SK-N-SH treated with all-trans-retinoic acid at 6 μM for 48 hours (cell line): Measurements from ENCODE around the gene ACADVL.

ENCODE experiments used
- ATAC-seq: fragments of 200-7000 bp; cut with Tn5 transposase; 3 replicates; pipeline ENCODE4 v1.9.1; 2020; ENCODE audit warnings: mild to moderate bottlenecking, moderate library complexity
- ARNTL ChIP-seq: fragments of 450-650 bp; formaldehyde crosslinking; IDR thresholded peaks from 2 replicates; pipeline ENCODE4 v1.5.0; 2020; ENCODE audit warnings: low read depth, mild to moderate bottlenecking, moderate library complexity, borderline replicate concordance
- BACH2 ChIP-seq: fragments of 250-450 bp; sonication (Bioruptor Pico); IDR thresholded peaks from 2 replicates; pipeline ENCODE4 v1.9.0; 2021; ENCODE audit warnings: mild to moderate bottlenecking, borderline replicate concordance
- ESRRG ChIP-seq: fragments of 250-450 bp; sonication (Bioruptor Pico); IDR thresholded peaks from 2 replicates; pipeline ENCODE4 v1.6.1; 2021; ENCODE audit warnings: mild to moderate bottlenecking
- GLIS3 ChIP-seq: fragments of 250-450 bp; sonication (Bioruptor Pico); IDR thresholded peaks from 2 replicates; pipeline ENCODE4 v1.5.0; 2020; ENCODE audit warnings: mild to moderate bottlenecking, moderate library complexity
- ISL1 ChIP-seq: fragments of 250-450 bp; sonication (Bioruptor Pico); IDR thresholded peaks from 2 replicates; pipeline ENCODE4 v2.1.2; 2022; ENCODE audit warnings: mild to moderate bottlenecking, moderate library complexity
- OSR1 ChIP-seq: fragments of 250-450 bp; sonication (Bioruptor Pico); IDR thresholded peaks from 2 replicates; pipeline ENCODE4 v1.8.0; 2022; ENCODE audit warnings: moderate library complexity, mild to moderate bottlenecking, inconsistent platforms
- RARB ChIP-seq: fragments of 250-450 bp; sonication (Bioruptor Pico); IDR thresholded peaks from 2 replicates; pipeline ENCODE4 v1.8.0; 2021; ENCODE audit warnings: mild to moderate bottlenecking, moderate library complexity
- SNAI2 ChIP-seq: fragments of 250-450 bp; sonication (Bioruptor Pico); IDR thresholded peaks from 2 replicates; pipeline ENCODE4 v1.5.0; 2020; ENCODE audit warnings: mild to moderate bottlenecking, moderate library complexity
- TCF4 ChIP-seq: fragments of 250-450 bp; sonication (Bioruptor Pico); IDR thresholded peaks from 2 replicates; pipeline ENCODE4 v1.8.0; 2021; ENCODE audit warnings: mild to moderate bottlenecking, moderate library complexity, borderline replicate concordance
- TOX ChIP-seq: fragments of 250-450 bp; sonication (Bioruptor Pico); IDR thresholded peaks from 2 replicates; pipeline ENCODE4 v1.8.0; 2021; ENCODE audit warnings: mild to moderate bottlenecking, moderate library complexity, borderline replicate concordance
- ZFP3 ChIP-seq: fragments of 250-450 bp; sonication (Bioruptor Pico); IDR thresholded peaks from 2 replicates; pipeline ENCODE4 v1.5.0; 2020; ENCODE audit warnings: mild to moderate bottlenecking, moderate library complexity
- ZFP30 ChIP-seq: fragments of 450-650 bp; formaldehyde crosslinking; IDR thresholded peaks from 2 replicates; pipeline ENCODE4 v1.5.0; 2022; ENCODE audit warnings: mild to moderate bottlenecking, moderate library complexity
- ZNF565 ChIP-seq: fragments of 450-650 bp; formaldehyde crosslinking; conservative IDR thresholded peaks from 2 replicates; pipeline ENCODE4 v1.5.0; 2020; ENCODE audit warnings: low read depth, mild to moderate bottlenecking, moderate library complexity
- ZNF70 ChIP-seq: fragments of 450-650 bp; formaldehyde crosslinking; IDR thresholded peaks from 2 replicates; pipeline ENCODE4 v1.5.0; 2020; ENCODE audit warnings: mild to moderate bottlenecking, moderate library complexity
- ZNF8 ChIP-seq: fragments of 450-650 bp; formaldehyde crosslinking; IDR thresholded peaks from 2 replicates; pipeline ENCODE4 v1.5.0; 2020; ENCODE audit warnings: mild to moderate bottlenecking, moderate library complexity
- TF ChIP-seq, protein P1 (sequence below): fragments of 250-450 bp; sonication (Bioruptor Pico); IDR thresholded peaks from 2 replicates; pipeline ENCODE4 v1.5.1; 2020; ENCODE audit warnings: low read depth, mild to moderate bottlenecking, moderate library complexity
- TF ChIP-seq, protein P2 (sequence below): fragments of 250-450 bp; sonication (Bioruptor Pico); IDR thresholded peaks from 2 replicates; pipeline ENCODE4 v1.8.0; 2021; ENCODE audit warnings: low read depth, mild to moderate bottlenecking, moderate library complexity, borderline replicate concordance
- TF ChIP-seq, protein P3 (sequence below): fragments of 250-450 bp; sonication (Bioruptor Pico); IDR thresholded peaks from 2 replicates; pipeline ENCODE4 v1.8.0; 2020; ENCODE audit warnings: mild to moderate bottlenecking, moderate library complexity, borderline replicate concordance
- TF ChIP-seq, protein P4 (sequence below): fragments of 250-450 bp; sonication (Bioruptor Pico); IDR thresholded peaks from 2 replicates; pipeline ENCODE4 v1.5.0; 2020; ENCODE audit warnings: mild to moderate bottlenecking, moderate library complexity

ACADVL gene

DNA sequence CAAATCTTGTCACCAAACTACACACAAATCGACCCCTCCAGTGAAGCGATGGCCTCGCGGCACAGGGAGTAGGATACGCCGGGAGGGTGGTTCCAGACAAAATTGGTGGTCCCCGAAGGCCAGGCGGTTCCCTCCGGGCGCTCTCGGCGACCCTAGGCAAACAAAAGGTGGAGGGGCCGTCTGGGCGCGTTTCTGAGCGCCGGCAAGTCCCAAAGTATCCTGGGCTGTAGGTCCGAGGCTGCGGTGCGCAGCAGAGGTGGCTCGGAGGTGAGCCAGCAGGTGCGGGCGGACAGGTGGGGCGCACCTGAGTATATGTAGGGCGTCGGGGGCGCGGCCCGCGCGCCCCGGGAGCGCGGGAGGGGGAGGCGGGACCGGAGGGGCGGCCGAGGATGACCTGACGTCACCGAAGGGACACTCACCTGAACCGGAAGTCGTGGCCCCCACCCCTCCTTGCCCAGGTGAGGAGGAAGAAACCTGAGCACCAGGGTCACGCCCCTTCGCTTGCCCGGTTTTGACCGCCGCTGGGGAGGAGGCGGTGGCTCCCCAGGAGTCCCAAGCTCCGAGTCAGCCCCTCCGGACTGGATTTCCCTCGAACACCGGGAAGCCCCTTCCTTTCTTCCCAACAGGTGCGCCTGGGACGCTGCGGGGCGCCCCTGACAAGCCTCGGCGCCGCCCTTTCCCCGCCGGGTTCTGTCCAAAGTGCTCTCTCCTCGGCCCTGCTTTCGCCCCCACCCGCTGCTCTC, 42.6 kb downstream of the ACADVL start, which contains the start of gene CLDN7:
TSS of gene CLDN7 (minus strand) at position 287 of the 743 bp plus-strand sequence. CDS start 435 bp downstream, outside the sequence.
- no peak for TF ChIP-seq GLIS3
- TF ChIP-seq, protein P1, sequence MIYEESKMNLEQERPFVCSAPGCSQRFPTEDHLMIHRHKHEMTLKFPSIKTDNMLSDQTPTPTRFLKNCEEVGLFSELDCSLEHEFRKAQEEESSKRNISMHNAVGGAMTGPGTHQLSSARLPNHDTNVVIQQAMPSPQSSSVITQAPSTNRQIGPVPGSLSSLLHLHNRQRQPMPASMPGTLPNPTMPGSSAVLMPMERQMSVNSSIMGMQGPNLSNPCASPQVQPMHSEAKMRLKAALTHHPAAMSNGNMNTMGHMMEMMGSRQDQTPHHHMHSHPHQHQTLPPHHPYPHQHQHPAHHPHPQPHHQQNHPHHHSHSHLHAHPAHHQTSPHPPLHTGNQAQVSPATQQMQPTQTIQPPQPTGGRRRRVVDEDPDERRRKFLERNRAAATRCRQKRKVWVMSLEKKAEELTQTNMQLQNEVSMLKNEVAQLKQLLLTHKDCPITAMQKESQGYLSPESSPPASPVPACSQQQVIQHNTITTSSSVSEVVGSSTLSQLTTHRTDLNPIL (CRISPR knock-in tag): no peak
- no peak for TF ChIP-seq RARB (CRISPR knock-in tag)
- ATAC-seq: no peak

DNA sequence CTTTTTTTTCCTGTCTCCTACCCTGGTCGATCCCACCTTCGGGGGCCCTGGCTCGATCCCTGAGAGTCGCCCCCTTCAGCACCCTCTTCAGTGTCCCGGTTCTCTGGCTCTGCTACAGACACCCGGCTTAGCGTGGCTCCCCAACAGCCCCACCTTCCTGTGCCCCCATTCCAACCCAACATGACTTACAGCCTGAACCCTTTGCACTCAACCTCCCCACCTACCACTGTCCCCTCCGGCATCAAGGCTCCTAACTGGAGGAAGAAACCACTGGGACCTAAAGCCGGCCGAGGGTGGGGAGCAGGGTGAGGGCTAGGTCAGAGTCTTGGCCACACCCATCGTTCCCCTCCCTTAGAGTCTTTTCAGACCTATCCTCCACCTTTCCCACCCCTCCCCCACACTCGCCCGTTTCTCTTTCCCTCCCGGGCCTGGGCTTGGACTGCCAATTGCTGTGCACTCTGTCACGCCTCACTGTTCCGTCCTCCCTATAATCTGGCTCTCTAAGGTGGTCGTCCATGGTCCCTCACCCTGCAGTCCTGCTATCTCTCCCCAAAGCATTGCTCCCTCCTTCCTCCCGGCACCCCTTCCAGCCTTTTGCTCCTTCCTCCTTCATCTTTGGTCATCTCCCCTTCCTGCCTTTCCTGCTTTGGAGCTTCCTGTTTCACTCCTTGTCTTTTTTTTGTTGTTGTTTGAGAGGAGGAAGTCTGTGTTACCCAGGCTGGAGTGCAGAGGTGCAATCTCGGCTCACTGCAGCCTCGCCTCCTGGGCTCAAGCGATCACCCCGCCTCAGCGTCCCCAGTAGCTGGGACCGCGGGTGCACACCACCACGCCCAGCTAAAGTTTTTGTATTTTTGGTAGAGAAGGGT, 43.4 kb downstream of the ACADVL start:
- TF ChIP-seq OSR1 (CRISPR knock-in tag): no peak
- no peak for TF ChIP-seq ESRRG (CRISPR knock-in tag)
- TF ChIP-seq ZFP30: no peak
- TF ChIP-seq, protein P2, sequence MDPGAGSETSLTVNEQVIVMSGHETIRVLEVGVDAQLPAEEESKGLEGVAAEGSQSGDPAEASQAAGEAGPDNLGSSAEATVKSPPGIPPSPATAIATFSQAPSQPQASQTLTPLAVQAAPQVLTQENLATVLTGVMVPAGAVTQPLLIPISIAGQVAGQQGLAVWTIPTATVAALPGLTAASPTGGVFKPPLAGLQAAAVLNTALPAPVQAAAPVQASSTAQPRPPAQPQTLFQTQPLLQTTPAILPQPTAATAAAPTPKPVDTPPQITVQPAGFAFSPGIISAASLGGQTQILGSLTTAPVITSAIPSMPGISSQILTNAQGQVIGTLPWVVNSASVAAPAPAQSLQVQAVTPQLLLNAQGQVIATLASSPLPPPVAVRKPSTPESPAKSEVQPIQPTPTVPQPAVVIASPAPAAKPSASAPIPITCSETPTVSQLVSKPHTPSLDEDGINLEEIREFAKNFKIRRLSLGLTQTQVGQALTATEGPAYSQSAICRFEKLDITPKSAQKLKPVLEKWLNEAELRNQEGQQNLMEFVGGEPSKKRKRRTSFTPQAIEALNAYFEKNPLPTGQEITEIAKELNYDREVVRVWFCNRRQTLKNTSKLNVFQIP (CRISPR knock-in tag): no peak
- no peak for TF ChIP-seq ZNF565 (CRISPR knock-in tag)
- TF ChIP-seq TCF4 (CRISPR knock-in tag): no peak
- TF ChIP-seq TOX: no peak
- TF ChIP-seq, protein P1 (CRISPR knock-in tag): no peak
- TF ChIP-seq, protein P3, sequence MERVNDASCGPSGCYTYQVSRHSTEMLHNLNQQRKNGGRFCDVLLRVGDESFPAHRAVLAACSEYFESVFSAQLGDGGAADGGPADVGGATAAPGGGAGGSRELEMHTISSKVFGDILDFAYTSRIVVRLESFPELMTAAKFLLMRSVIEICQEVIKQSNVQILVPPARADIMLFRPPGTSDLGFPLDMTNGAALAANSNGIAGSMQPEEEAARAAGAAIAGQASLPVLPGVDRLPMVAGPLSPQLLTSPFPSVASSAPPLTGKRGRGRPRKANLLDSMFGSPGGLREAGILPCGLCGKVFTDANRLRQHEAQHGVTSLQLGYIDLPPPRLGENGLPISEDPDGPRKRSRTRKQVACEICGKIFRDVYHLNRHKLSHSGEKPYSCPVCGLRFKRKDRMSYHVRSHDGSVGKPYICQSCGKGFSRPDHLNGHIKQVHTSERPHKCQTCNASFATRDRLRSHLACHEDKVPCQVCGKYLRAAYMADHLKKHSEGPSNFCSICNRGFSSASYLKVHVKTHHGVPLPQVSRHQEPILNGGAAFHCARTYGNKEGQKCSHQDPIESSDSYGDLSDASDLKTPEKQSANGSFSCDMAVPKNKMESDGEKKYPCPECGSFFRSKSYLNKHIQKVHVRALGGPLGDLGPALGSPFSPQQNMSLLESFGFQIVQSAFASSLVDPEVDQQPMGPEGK (CRISPR knock-in tag): no peak
- TF ChIP-seq ZNF70 (CRISPR knock-in tag): no peak
- no peak for TF ChIP-seq BACH2
- TF ChIP-seq GLIS3: no peak
- TF ChIP-seq, protein P4, sequence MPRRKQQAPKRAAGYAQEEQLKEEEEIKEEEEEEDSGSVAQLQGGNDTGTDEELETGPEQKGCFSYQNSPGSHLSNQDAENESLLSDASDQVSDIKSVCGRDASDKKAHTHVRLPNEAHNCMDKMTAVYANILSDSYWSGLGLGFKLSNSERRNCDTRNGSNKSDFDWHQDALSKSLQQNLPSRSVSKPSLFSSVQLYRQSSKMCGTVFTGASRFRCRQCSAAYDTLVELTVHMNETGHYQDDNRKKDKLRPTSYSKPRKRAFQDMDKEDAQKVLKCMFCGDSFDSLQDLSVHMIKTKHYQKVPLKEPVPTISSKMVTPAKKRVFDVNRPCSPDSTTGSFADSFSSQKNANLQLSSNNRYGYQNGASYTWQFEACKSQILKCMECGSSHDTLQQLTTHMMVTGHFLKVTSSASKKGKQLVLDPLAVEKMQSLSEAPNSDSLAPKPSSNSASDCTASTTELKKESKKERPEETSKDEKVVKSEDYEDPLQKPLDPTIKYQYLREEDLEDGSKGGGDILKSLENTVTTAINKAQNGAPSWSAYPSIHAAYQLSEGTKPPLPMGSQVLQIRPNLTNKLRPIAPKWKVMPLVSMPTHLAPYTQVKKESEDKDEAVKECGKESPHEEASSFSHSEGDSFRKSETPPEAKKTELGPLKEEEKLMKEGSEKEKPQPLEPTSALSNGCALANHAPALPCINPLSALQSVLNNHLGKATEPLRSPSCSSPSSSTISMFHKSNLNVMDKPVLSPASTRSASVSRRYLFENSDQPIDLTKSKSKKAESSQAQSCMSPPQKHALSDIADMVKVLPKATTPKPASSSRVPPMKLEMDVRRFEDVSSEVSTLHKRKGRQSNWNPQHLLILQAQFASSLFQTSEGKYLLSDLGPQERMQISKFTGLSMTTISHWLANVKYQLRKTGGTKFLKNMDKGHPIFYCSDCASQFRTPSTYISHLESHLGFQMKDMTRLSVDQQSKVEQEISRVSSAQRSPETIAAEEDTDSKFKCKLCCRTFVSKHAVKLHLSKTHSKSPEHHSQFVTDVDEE (CRISPR knock-in tag): no peak
- TF ChIP-seq ZNF8 (CRISPR knock-in tag): no peak
- no peak for TF ChIP-seq ISL1 (CRISPR knock-in tag)
- no peak for TF ChIP-seq ARNTL (CRISPR knock-in tag)
- TF ChIP-seq, all 23 proteins: peak for 0
- ATAC-seq: no peak; the same call in 2 of the 3 replicates

DNA sequence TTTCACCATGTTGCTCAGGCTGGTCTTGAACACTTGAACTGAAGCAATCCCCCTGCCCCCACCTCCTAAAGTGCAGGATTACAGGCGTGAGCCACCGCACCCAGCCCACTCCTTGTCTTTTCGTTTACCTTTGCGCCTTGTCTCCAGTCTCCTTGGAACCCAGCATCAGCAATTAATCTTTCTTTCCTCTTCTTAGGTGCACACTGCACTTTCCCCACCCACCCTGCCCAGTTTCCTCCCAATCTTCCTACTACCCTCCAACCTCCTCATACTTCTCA, 44.0 kb downstream of the ACADVL start:
- ATAC-seq: no peak
- TF ChIP-seq TOX: no peak
- TF ChIP-seq SNAI2 (CRISPR knock-in tag): no peak
- TF ChIP-seq, protein P2 (CRISPR knock-in tag): no peak
- TF ChIP-seq ZNF8 (CRISPR knock-in tag): no peak
- TF ChIP-seq BACH2: no peak
- TF ChIP-seq ZFP30: no peak
- no peak for TF ChIP-seq ZFP3
- TF ChIP-seq, protein P1 (CRISPR knock-in tag): no peak
- TF ChIP-seq ZNF70 (CRISPR knock-in tag): no peak
- TF ChIP-seq TCF4 (CRISPR knock-in tag): no peak
- TF ChIP-seq, protein P4 (CRISPR knock-in tag): no peak
